Stimulated activated CD4-positive, alpha-beta T cell treated with anti-CD3 and anti-CD28 coated beads, Interleukin-1b, Interleukin-23, amount 100 ng/mL, for 4 hours (primary cell): ENCODE data around the gene PHLPP1.
A peak's percentile ranks its signal among the peaks of the same experiment; 100 is the strongest.

Experiments
- DNase-seq, 2 donors: peaks; one replicate each; pipeline ENCODE4 v3.0.0-alpha.2; 2020; ENCODE audit warnings: low read depth in 2 of 2

PHLPP1 gene

DNA sequence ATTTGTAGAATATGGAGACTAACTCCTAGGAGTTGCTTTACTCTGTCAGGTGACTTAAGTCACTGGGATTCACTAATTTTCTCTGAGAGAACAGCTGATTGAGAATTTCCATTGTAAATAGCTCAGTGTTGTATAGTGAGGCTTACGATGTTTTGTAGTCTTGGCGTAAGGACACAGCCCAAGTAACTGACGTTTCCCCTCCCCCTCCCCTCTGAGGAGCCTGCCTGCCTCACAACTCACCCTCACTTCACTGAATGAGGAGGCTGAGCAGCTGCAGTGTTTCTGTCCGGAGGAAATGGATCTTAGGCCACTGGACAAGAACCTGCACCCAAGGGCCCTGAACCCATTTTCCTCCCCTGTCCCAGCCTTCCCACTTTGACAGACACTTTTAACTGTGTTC is 264.6 kb downstream of the PHLPP1 start:
- DNase-seq: no peak

DNA sequence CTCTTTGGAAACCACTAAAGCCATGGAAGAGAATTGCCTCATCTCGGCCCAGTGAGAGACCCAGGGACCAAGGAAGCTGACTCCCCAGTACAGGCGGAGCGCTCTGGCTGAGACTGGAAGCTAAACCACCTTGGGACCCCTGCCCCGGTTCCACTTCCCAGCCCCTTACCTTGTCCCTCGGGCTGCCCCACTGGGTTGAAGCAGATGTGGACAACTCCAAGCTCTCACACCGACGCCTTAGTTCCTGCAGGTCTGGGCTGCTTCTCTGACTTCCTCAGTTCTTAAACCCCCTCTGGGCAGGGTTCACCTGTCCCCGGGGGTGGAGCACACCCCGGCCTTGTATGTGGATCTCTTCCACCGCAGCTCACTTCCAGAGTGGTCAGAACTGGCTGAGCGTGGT is 266.2 kb downstream of the PHLPP1 start:
- no peak for DNase-seq

- peak; percentile 15 to 47 for DNase-seq
These were observed 267.4 kb downstream of the PHLPP1 start for GRCh38 chr18:62982600-62983251.

DNA sequence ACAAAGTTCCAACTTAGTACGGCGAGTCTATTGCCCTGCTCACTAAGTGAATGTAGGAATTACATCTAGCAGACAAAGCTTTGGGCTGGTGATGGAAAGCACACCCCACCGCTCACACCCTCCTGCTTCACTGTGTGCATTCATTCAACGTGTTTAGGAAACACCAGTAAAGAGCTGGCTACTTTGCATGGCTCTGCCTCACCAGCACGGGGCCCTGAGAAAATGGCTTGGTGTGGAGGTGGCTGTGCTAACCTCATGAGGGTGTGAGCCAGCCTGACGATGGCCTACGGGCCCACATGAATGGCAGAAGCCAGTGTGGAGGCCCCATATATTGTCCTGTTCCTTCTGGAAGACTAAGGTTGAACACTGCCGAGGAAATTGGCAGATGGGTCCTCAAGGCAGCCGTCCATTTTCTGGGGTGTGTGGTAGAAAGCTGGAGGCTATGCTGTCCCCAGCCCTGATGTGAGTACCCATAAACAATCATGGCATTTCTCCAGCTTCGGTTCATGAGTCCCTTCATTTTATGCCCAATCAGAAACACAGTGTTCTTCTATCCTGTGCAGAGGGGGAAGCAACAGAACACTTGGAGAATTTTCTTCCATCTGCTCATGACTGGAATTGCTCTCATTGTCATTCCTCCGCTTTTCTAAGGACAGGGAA is 269.4 kb downstream of the PHLPP1 start:
- DNase-seq: no peak

DNA sequence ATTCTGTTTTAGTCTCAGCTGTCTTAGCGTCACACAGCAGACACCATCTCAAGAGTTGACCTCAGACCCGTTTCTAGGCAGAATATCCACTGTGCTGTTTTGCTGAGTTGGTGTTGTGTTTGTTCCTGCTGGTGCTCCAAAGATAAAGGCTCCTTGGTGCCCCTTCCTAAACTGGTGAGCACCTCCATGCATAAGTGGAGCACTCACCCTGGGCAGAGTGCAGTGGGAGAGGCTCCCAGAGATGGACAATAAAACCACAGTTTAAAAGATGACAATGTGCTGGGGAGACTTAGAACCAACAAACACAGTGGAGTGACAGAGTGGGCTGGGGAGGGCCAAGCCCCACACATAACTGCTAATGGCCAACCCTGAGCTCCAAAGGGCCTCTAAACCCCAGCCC is 271.1 kb downstream of the PHLPP1 start:
- no peak for DNase-seq

- no peak for DNase-seq
These were observed 271.9 kb downstream of the PHLPP1 start for GRCh38 chr18:62987055-62987830.

- DNase-seq: no peak
These were observed 272.5 kb downstream of the PHLPP1 start for GRCh38 chr18:62987859-62988258.

DNA sequence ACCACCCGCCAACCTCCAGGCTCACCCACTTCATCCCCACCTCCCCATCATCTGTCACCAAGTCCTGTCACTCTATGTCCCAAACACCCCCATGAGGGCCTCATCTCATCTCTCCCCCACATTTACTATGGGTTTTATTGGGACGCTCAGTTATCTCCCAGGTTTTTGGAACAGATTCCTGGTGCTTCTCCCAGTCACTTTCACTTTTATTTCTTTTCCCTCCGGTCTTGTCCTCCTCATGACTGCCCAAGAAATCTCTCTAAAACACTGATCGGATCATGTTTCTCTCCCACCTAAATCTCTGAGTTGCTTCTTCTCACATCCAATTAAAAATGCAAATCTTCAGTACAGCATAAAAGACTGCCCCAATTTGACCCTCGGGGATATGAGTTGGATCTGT is 273.1 kb downstream of the PHLPP1 start:
- no peak for DNase-seq

DNA sequence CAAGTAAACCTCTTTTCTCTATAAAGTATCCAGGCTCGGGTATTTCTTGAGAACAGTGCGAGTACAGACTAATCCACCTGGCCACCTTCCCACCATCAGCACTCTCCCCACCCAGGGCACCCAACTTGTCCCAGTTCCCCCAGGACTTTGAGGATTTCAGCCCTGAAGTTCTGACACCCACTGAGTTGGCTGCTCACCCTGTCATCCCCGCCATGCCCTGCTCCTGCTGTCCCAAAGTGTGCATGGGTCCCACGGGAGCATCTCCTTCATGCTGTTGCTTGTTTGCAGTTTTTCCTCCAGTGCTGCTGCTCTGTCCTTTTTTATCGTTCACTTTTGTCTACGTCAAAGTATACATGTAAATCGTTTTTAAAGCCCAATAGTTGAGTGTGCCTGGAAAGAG is 273.9 kb downstream of the PHLPP1 start:
- DNase-seq: no peak

GRCh38 chr18:62990653-62991052 is 275.3 kb downstream of the PHLPP1 start:
- no peak for DNase-seq

- no peak for DNase-seq
These were observed 276.0 kb downstream of the PHLPP1 start for GRCh38 chr18:62991389-62991788.

DNA sequence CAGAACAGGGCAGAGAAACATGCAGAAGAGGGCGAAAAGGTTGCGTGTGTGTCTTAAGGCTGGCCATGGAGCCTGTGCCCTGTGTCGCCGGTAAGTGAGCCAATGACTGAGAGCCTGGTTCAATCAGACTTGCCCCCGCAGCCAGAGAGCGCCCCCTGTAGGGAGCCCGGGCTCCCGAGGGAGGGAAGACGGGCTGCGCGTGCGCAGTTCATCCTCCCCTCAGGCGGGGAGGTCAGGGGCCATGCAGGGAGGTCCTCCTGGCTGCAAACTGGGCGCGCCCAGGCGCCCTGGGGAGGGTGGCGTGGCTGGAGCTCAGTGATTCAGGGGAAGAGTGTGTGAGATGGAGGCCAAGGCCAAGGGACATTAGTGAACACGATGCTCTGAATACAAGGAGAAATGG is 276.6 kb downstream of the PHLPP1 start:
- no peak for DNase-seq

DNA sequence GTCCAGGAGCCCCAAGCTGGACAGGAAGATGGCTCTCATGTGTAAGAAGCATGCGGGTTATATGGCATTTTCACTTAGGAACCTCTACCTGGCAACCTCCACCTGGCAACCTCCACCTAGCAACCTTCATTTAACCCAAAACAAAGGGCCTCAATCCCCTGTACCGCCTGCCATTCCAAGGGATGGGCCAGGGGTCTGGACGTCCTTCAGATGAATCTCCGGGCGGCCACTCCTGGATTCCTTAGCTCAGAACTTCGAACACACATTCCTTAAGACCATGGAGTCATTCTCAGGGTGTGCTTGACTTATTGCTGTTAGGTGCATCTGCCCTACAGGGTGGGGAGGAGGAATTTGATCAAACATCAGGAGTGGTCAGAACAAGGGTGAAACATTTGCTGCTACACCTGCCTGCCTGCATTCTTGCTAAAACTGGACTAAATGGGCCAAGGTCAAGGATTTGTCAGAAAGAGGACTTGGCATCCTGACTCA is 277.6 kb downstream of the PHLPP1 start:
- DNase-seq: no peak

GRCh38 chr18:62996566-62996965 is 281.2 kb downstream of the PHLPP1 start:
- no peak for DNase-seq

- DNase-seq: no peak
These were observed 281.7 kb downstream of the PHLPP1 start for GRCh38 chr18:62997076-62997475.

DNA sequence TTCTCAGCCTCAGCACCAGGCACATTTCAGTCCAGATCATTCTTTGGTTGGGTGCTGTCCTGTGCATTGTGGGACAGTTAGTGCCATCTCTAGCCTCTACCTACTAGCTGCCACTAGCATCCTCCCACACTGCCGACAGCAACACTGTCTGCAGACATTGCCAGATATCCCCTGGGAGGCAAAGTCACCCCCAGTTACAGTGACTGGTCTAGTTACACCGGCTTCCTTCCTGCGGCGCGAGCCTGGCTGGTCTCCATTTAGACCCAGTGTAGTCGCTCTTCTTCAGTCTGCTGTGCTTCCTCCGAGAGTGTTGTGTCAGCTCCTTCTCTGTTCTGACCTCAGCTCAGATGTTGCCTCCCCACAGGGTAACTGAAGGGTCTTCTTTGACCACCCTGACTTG is 283.1 kb downstream of the PHLPP1 start:
- no peak for DNase-seq

DNA sequence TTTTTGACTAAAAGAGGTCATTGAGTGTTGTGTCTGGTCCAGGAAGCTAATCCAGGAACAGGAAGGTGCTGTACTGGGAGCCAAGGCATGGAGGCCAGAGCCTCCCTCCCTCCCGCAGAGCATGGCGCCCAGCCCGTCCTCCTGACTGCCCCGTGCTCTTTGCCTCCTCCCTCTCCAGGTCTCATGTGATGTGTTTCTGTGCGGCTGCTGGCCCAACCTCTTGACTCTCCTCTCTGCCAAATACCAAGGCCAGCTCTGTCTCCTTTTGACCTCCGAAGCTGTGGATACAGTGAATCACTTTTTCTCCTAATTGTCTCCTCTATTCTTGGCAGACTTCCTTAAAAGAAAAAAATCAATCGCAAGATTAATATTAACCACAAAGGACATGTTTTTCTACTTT is 284.1 kb downstream of the PHLPP1 start:
- DNase-seq: no peak

GRCh38 chr18:62999921-63000320 is 284.6 kb downstream of the PHLPP1 start:
- no peak for DNase-seq

DNA sequence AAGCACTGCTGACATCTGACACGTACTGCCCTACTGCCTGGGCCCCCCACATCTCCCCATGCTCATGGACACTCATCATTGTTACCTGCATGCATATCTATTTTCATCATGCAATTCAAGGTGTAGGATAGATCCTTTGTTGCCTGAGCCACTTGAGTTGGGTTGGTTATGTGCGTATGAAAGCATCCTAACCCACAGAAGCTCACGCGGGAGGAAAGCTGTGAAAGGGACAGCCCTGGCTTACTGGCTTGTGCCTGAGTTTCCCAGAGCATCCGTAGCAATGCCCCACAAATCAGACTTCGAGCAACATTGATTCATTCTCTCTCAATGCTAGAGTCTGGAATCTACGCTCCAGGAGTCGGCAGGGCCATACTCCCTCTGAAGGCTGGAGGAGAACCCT is 285.5 kb downstream of the PHLPP1 start:
- DNase-seq: no peak

DNA sequence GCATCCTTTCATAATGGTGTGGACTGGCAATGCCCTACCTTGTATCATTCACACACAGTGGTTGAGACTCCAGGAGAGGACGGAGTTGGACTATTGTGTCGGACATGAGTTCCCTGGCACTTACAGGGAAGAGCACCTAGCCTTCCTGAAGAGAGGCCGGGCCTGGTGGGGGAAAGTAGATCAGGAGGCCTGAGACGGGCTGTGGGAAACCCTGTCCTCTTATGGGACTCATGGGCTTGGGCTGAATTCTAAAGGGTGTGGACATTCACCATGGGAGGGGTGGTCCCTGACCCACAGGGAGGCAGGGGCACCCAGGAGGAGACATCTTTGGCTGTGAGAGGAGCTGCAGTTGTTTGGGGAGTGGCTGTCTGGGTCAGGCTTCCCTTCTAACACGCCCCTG is 286.5 kb downstream of the PHLPP1 start:
- DNase-seq: no peak

- DNase-seq: no peak
These were observed 287.0 kb downstream of the PHLPP1 start for GRCh38 chr18:63002305-63002704.

- DNase-seq: no peak
These were observed 287.6 kb downstream of the PHLPP1 start for GRCh38 chr18:63002803-63003445.
